H1 (cell line): ENCODE measurements around the gene FOXO1.

Experiments
- JUN ChIP-seq: IDR thresholded peaks from 2 replicates; pipeline ENCODE4 v1.6.1; 2011; ENCODE audit warnings: low read depth, mild to moderate bottlenecking, improper control_type of control experiment, low read length
- KDM1A ChIP-seq: fragments of 200-600, 300-600 bp; sonication (generic); IDR thresholded peaks from 2 replicates; pipeline ENCODE4 v1.7.1; 2016; ENCODE audit warnings: mild to moderate bottlenecking, low read length, borderline replicate concordance
- POLR2A ChIP-seq, 2 experiments: IDR thresholded peaks; 1 replicate in 1 of 2; 2 replicates in 1 of 2; pipeline ENCODE4 v1.6.1; 2011; ENCODE audit warnings: low read depth in 2 of 2, low read length in 2 of 2, mild to moderate bottlenecking in 2 of 2; ENCODE audit errors: control extremely low read depth in 1 of 2
- RFX5 ChIP-seq: IDR thresholded peaks from 2 replicates; pipeline ENCODE4 v1.6.1; 2011; ENCODE audit warnings: low read depth, low read length, improper control_type of control experiment, borderline replicate concordance
- RNF2 ChIP-seq: fragments of 200-900, 300-1000 bp; sonication (generic); IDR thresholded peaks from 2 replicates; pipeline ENCODE4 v1.7.1; 2016; ENCODE audit warnings: borderline replicate concordance, low read depth, mild to moderate bottlenecking, antibody characterized with exemption, low read length; ENCODE audit not compliant: poor library complexity, severe bottlenecking; ENCODE audit errors: missing control alignments
- ZNF274 ChIP-seq: IDR thresholded peaks from 2 replicates; pipeline ENCODE4 v1.7.0; 2012; ENCODE audit warnings: low read length, borderline replicate concordance; ENCODE audit errors: extremely low read depth
- TF ChIP-seq, protein P1 (sequence below), 3 experiments: IDR thresholded peaks; 1 replicate in 2 of 3; 2 replicates in 1 of 3; pipeline versions ENCODE4 v1.5.1 to v1.6.1; 2011; ENCODE audit warnings: low read length in 3 of 3, mild to moderate bottlenecking in 3 of 3, inconsistent platforms in 2 of 3, low read depth in 1 of 3, moderate library complexity in 1 of 3; ENCODE audit not compliant: insufficient read depth in 1 of 3; ENCODE audit errors: control extremely low read depth in 1 of 3
- TF ChIP-seq, protein P2 (sequence below): IDR thresholded peaks from 2 replicates; pipeline ENCODE4 v1.6.1; 2012; ENCODE audit warnings: inconsistent platforms

- TF ChIP-seq KDM1A (no peak), JUN (no peak), RFX5 (no peak), POLR2A (IDR thresholded peaks at IDR 0.05; ENCODE audit: control extremely low read depth in 1 of 2, low read depth in 2 of 2, low read length in 2 of 2) (no peak), ZNF274 (no peak), RNF2 (no peak)
- TF ChIP-seq, protein P1, sequence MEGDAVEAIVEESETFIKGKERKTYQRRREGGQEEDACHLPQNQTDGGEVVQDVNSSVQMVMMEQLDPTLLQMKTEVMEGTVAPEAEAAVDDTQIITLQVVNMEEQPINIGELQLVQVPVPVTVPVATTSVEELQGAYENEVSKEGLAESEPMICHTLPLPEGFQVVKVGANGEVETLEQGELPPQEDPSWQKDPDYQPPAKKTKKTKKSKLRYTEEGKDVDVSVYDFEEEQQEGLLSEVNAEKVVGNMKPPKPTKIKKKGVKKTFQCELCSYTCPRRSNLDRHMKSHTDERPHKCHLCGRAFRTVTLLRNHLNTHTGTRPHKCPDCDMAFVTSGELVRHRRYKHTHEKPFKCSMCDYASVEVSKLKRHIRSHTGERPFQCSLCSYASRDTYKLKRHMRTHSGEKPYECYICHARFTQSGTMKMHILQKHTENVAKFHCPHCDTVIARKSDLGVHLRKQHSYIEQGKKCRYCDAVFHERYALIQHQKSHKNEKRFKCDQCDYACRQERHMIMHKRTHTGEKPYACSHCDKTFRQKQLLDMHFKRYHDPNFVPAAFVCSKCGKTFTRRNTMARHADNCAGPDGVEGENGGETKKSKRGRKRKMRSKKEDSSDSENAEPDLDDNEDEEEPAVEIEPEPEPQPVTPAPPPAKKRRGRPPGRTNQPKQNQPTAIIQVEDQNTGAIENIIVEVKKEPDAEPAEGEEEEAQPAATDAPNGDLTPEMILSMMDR (IDR thresholded peaks at IDR 0.05; ENCODE audit: control extremely low read depth in 1 of 3, insufficient read depth in 1 of 3, low read depth in 1 of 3, low read length in 3 of 3): no peak
- TF ChIP-seq, protein P2, sequence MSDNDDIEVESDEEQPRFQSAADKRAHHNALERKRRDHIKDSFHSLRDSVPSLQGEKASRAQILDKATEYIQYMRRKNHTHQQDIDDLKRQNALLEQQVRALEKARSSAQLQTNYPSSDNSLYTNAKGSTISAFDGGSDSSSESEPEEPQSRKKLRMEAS: no peak
Observed at GRCh38 chr13:40613914-40614313, 52.5 kb downstream of the FOXO1 start.
